MM.1S (cell line): Measurements from ENCODE around the gene MSRB3.

ENCODE experiments used
- DNase-seq: peaks from one replicate; pipeline ENCODE4 v3.0.0-alpha.2; 2015
- H2AFZ ChIP-seq: fragments of 300-600 bp; sonication (generic); 2 replicates; pipeline ENCODE4 v1.6.0; 2016; ENCODE audit warnings: antibody characterized with exemption, low read length
- H3F3A ChIP-seq: fragments of 300-600 bp; sonication (generic); 2 replicates; pipeline ENCODE4 v1.6.1; 2016; ENCODE audit warnings: mild to moderate bottlenecking, antibody characterized with exemption, low read length, moderate library complexity, mixed read lengths; ENCODE audit not compliant: insufficient read depth
- H3K27ac ChIP-seq: fragments of 300-600 bp; sonication (generic); 2 replicates; pipeline ENCODE4 v1.5.1; 2016; ENCODE audit warnings: mild to moderate bottlenecking, low read length
- H3K27me3 ChIP-seq: fragments of 300-600 bp; sonication (generic); replicated peaks from 2 replicates; pipeline ENCODE4 v1.6.0; 2016; ENCODE audit warnings: low read length; ENCODE audit not compliant: insufficient read depth
- H3K36me3 ChIP-seq: fragments of 300-600 bp; sonication (generic); replicated peaks from 2 replicates; pipeline ENCODE4 v1.6.1; 2016; ENCODE audit warnings: mild to moderate bottlenecking, low read length, mixed read lengths; ENCODE audit not compliant: insufficient read depth
- H3K4me1 ChIP-seq: fragments of 300-600 bp; sonication (generic); 2 replicates; pipeline ENCODE4 v1.6.1; 2016; ENCODE audit warnings: low read length, mixed read lengths
- H3K4me2 ChIP-seq: fragments of 300-600 bp; sonication (generic); 2 replicates; pipeline ENCODE4 v1.6.0; 2016; ENCODE audit warnings: low read depth, low read length
- H3K4me3 ChIP-seq: fragments of 300-600 bp; sonication (generic); 2 replicates; pipeline ENCODE4 v1.5.1; 2016; ENCODE audit warnings: low read length, mixed read lengths
- H3K79me2 ChIP-seq: fragments of 300-600 bp; sonication (generic); 2 replicates; pipeline ENCODE4 v1.6.1; 2016; ENCODE audit warnings: mixed run types, low read length, mixed read lengths
- H3K9ac ChIP-seq: fragments of 300-600 bp; sonication (generic); 2 replicates; pipeline ENCODE4 v1.6.1; 2016; ENCODE audit warnings: low read length, mixed read lengths
- H3K9me2 ChIP-seq: fragments of 300-600 bp; sonication (generic); replicated peaks from 2 replicates; pipeline ENCODE4 v1.6.1; 2016; ENCODE audit warnings: mild to moderate bottlenecking, low read length, mixed read lengths; ENCODE audit not compliant: insufficient read depth
- H3K9me3 ChIP-seq: fragments of 300-600 bp; sonication (generic); replicated peaks from 2 replicates; pipeline ENCODE4 v1.6.1; 2016; ENCODE audit warnings: mild to moderate bottlenecking, low read length, mixed read lengths; ENCODE audit not compliant: insufficient read depth
- H4K20me1 ChIP-seq: fragments of 300-600 bp; sonication (generic); 2 replicates; pipeline ENCODE4 v1.6.1; 2016; ENCODE audit warnings: mild to moderate bottlenecking, low read length, moderate library complexity, mixed read lengths; ENCODE audit not compliant: insufficient read depth
- EZH2 ChIP-seq: fragments of 300-600 bp; sonication (generic); optimal IDR thresholded peaks from 2 replicates; pipeline ENCODE3; 2017; ENCODE audit warnings: low read depth, mild to moderate bottlenecking, antibody characterized with exemption, low read length, mixed read lengths
- EZH2phosphoT487 ChIP-seq: fragments of 300-600 bp; sonication (generic); IDR thresholded peaks from 2 replicates; pipeline ENCODE4 v1.6.1; 2018; ENCODE audit warnings: antibody characterized with exemption, low read length
- TF ChIP-seq, protein P1 (sequence below): fragments of 300-600 bp; sonication (generic); IDR thresholded peaks from 2 replicates; pipeline ENCODE4 v1.5.1; 2016; ENCODE audit warnings: antibody characterized with exemption, low read length, mixed read lengths

MSRB3 gene

DNA sequence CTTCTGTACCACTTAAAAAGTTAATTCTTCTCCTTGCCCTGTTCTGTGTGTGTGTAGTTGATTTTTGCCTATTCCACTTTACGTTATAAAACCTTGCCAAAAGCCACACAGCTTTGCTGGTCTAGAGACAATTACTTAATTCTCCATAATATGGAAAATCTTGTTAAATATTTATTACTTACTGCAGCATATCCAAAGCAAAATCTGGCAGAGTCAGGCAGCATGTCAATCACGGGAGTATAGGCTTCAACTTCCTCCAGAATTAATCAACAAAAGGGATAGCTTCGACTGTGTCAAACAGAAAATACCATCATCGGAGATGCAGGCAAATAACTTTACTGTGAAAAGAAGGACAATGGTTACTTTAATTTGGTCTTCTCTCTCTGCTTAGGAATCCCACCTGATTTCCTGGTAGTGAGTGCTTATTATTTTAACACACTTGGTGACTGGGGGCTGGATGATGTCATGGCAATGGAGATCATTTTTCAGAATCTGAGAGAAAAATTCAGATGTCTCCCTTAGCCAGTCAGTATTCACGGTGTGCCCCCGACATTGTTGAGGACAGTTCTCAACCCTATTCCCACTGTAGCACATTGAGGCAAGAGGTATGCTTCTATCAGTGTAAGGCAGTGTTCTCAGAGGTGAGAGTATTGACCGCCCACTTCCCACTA, 3.7 kb upstream of the MSRB3 start:
- H4K20me1 ChIP-seq, result no peaks in the 10 kb centered on the region
- H3K79me2 ChIP-seq, result no peaks in the 10 kb centered on the region
- DNase-seq, result no peak
- H3K9ac ChIP-seq, result no peak overlapping the region
- no peaks in the 10 kb centered on the region for H3K27me3 ChIP-seq
- H3K4me2 ChIP-seq, result no peak overlapping the region
- 0 out of 2 replicates have a peak, but pooled peaks cover 2% of the 10 kb centered on the region for H3K4me1 ChIP-seq
- H2AFZ ChIP-seq, result no peak overlapping the region
- H3K36me3 ChIP-seq, result no peaks in the 10 kb centered on the region
- H3K9me2 ChIP-seq, result no peaks in the 10 kb centered on the region
- no peak overlapping the region for H3K27ac ChIP-seq
- no peaks in the 10 kb centered on the region for H3K9me3 ChIP-seq
- no peak overlapping the region for H3K4me3 ChIP-seq
- TF ChIP-seq EZH2phosphoT487, result no peak
- TF ChIP-seq, protein P1, sequence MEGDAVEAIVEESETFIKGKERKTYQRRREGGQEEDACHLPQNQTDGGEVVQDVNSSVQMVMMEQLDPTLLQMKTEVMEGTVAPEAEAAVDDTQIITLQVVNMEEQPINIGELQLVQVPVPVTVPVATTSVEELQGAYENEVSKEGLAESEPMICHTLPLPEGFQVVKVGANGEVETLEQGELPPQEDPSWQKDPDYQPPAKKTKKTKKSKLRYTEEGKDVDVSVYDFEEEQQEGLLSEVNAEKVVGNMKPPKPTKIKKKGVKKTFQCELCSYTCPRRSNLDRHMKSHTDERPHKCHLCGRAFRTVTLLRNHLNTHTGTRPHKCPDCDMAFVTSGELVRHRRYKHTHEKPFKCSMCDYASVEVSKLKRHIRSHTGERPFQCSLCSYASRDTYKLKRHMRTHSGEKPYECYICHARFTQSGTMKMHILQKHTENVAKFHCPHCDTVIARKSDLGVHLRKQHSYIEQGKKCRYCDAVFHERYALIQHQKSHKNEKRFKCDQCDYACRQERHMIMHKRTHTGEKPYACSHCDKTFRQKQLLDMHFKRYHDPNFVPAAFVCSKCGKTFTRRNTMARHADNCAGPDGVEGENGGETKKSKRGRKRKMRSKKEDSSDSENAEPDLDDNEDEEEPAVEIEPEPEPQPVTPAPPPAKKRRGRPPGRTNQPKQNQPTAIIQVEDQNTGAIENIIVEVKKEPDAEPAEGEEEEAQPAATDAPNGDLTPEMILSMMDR, result no peak
- TF ChIP-seq EZH2, result no peak
- H3F3A ChIP-seq, result 0 out of 2 replicates have a peak, but pooled peaks cover 4% of the 10 kb centered on the region

DNA sequence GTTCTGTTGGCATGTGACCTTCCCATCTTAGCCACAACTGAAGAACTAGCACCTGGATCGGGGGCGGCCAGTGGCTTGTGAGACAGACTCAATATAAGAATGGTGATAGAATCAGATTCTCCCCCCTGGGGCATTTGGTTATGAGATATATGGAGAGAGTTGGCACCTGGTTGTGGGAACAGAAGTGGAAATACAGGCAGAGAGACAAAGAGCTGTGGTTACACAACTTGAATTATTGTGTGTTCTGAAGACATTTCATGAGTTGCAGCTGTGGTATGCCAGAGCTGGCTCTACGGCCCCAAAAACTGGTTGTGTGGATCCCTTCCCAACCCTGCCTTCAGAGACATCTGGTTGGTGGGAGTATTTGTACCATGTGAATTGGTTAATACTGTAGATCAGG, 2.9 kb upstream of the MSRB3 start:
- Histone ChIP-seq H3K79me2 (peaks cover 5% of the 10 kb centered on the region; the same call in 1 of the 2 replicates), H3K9me2 (no peaks in the 10 kb centered on the region), H3K36me3 (no peaks in the 10 kb centered on the region), H3K4me2 (no peak overlapping the region), H3F3A (0 out of 2 replicates have a peak, but pooled peaks cover 6% of the 10 kb centered on the region), H2AFZ (no peak overlapping the region), H3K27me3 (no peaks in the 10 kb centered on the region), H3K27ac (no peak overlapping the region), H3K4me3 (no peak overlapping the region), H3K9me3 (no peaks in the 10 kb centered on the region), H3K9ac (no peak overlapping the region), H3K4me1 (0 out of 2 replicates have a peak, but pooled peaks cover 2% of the 10 kb centered on the region), H4K20me1 (no peaks in the 10 kb centered on the region)
- no peak for DNase-seq
- no peak for TF ChIP-seq EZH2
- TF ChIP-seq EZH2phosphoT487, result no peak
- TF ChIP-seq, protein P1, result no peak

DNA sequence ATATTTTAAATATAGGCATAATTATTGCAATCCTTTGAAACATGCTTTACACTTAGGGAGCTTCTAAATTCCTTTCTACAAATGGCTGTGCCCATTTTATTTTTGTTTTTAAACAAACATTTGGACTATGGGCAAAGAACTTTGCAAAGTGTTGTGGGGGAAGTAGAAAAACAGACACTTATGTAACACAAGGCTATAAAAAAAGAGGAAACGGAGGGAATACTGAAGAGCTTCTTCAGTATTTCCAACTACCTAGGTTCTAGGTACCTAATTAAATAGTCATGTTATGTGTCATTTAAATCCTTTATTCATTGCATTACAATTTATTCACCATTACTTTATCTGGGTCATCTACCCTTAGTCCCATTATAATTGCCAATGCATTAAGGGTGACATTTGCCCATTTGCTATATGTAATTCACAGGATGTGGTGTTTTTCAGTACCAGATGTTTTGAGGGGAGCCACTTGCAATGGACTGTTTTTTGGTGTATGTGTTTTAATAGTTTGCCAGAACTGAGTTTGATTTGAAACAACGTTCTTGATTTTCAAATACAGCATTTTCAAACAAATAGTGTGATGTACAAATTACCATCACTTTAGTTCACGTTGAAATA, 1.5 kb upstream of the MSRB3 start:
- H3K9ac ChIP-seq, result no peak overlapping the region
- H3F3A ChIP-seq, result 0 out of 2 replicates have a peak, but pooled peaks cover 6% of the 10 kb centered on the region
- no peak overlapping the region for H3K4me2 ChIP-seq
- no peak overlapping the region for H3K27ac ChIP-seq
- no peaks in the 10 kb centered on the region for H3K36me3 ChIP-seq
- 0 out of 2 replicates have a peak, but pooled peaks cover 2% of the 10 kb centered on the region for H3K4me1 ChIP-seq
- H4K20me1 ChIP-seq, result no peaks in the 10 kb centered on the region
- no peak overlapping the region for H2AFZ ChIP-seq
- no peaks in the 10 kb centered on the region for H3K9me2 ChIP-seq
- peaks cover 14% of the 10 kb centered on the region; the same call in 1 of the 2 replicates for H3K79me2 ChIP-seq
- TF ChIP-seq EZH2 (no peak), EZH2phosphoT487 (no peak)
- TF ChIP-seq, protein P1, result no peak
- DNase-seq, result no peak
- H3K4me3 ChIP-seq, result no peak overlapping the region
- H3K9me3 ChIP-seq, result no peaks in the 10 kb centered on the region
- H3K27me3 ChIP-seq, result no peaks in the 10 kb centered on the region
